22Rv1 (cell line): ENCODE measurements around the gene PPBP.
"Not testable (repeated sequence)": the region's sequence is repeated elsewhere in the genome, so short reads cannot be mapped to it uniquely, and the experiment has no call there.

Source experiments
- H3K27ac ChIP-seq: fragments of 450-650 bp; 2 replicates; pipeline ENCODE4 v1.5.1; 2017
- CTCF ChIP-seq: fragments of 450-650 bp; IDR thresholded peaks from 2 replicates; pipeline ENCODE4 v1.5.1; 2017; ENCODE audit warnings: mild to moderate bottlenecking
- ZFX ChIP-seq: fragments of 450-650 bp; IDR thresholded peaks from 2 replicates; pipeline ENCODE4 v1.6.1; 2017; ENCODE audit warnings: antibody characterized with exemption, borderline replicate concordance

Gene PPBP

GRCh38 chr4:73970011-73970410, 18.0 kb downstream of the PPBP start:
- no peak overlapping the region for H3K27ac ChIP-seq
- TF ChIP-seq ZFX (no peak), CTCF (no peak)

GRCh38 chr4:73967866-73968265, 20.1 kb downstream of the PPBP start:
- no peak overlapping the region for H3K27ac ChIP-seq
- TF ChIP-seq CTCF (no peak), ZFX (no peak)

GRCh38 chr4:73964862-73965611, 23.0 kb downstream of the PPBP start:
- no peak overlapping the region for H3K27ac ChIP-seq
- no peak for TF ChIP-seq ZFX
- TF ChIP-seq CTCF = peak; percentile 56

GRCh38 chr4:73962724-73963123, 25.3 kb downstream of the PPBP start:
- TF ChIP-seq CTCF (no peak), ZFX (no peak)
- H3K27ac ChIP-seq = no peak overlapping the region

GRCh38 chr4:73959041-73959440, 28.9 kb downstream of the PPBP start:
- H3K27ac ChIP-seq = not testable (repeated sequence)

GRCh38 chr4:73952352-73952751, 35.6 kb downstream of the PPBP start:
- H3K27ac ChIP-seq = no peak overlapping the region
- TF ChIP-seq CTCF (no peak), ZFX (no peak)

GRCh38 chr4:73950376-73950920, 37.5 kb downstream of the PPBP start:
- H3K27ac ChIP-seq = not testable (repeated sequence)

GRCh38 chr4:73948990-73949706, 38.8 kb downstream of the PPBP start:
- no peak overlapping the region for H3K27ac ChIP-seq
- TF ChIP-seq CTCF (no peak), ZFX (no peak)
